Measurements from ENCODE around the gene PTH2R.

DNA sequence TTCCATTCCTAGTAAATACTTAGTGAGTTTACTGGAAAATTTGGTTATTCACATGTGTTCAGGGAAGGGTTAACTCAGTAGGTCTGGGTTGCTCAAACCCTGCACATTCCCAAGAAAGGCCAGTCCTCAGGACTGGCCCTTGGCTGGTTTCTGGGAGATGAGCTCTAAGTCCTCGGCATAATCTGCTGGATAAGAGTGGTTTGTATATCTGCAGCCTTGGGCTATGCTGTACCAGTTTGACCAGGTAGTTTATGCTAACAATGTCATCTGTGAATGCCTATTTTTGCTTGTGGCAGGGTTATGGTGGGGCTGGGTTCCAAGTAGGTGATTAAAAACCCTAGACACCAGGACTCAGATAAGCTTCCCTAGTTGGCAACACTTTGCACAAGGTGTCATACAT, 7.4 kb upstream of the PTH2R start:
- TF ChIP-seq, protein P1, sequence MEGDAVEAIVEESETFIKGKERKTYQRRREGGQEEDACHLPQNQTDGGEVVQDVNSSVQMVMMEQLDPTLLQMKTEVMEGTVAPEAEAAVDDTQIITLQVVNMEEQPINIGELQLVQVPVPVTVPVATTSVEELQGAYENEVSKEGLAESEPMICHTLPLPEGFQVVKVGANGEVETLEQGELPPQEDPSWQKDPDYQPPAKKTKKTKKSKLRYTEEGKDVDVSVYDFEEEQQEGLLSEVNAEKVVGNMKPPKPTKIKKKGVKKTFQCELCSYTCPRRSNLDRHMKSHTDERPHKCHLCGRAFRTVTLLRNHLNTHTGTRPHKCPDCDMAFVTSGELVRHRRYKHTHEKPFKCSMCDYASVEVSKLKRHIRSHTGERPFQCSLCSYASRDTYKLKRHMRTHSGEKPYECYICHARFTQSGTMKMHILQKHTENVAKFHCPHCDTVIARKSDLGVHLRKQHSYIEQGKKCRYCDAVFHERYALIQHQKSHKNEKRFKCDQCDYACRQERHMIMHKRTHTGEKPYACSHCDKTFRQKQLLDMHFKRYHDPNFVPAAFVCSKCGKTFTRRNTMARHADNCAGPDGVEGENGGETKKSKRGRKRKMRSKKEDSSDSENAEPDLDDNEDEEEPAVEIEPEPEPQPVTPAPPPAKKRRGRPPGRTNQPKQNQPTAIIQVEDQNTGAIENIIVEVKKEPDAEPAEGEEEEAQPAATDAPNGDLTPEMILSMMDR (IDR thresholded peaks at IDR 0.05): no peak
- TF ChIP-seq POLR2A (IDR thresholded peaks at IDR 0.05): no peak

All from right lobe of liver (tissue), 4 donors.